ENCODE data around the gene TMEM114.

- no peak for TF ChIP-seq POLR2AphosphoS5 (IDR thresholded peaks at IDR 0.05; ENCODE audit: low read depth, low read length)
- no peak for TF ChIP-seq TAF1 (IDR thresholded peaks at IDR 0.05; ENCODE audit: borderline replicate concordance, insufficient read depth, low read length)
- no peak for TF ChIP-seq REST (IDR thresholded peaks at IDR 0.05; ENCODE audit: insufficient read depth in 1 of 2, low read depth in 2 of 2, low read length in 2 of 2)
- no peak for TF ChIP-seq FOXP2 (optimal IDR thresholded peaks at IDR 0.05; ENCODE audit: borderline replicate concordance, extremely low read depth, extremely low read length, insufficient read depth)
- no peak for TF ChIP-seq SIN3A (IDR thresholded peaks at IDR 0.05; ENCODE audit: borderline replicate concordance, insufficient read depth, low read length)
Observed at GRCh38 chr16:8564934-8565345, 25.4 kb downstream of the TMEM114 start.

Data from PFSK-1 (cell line).